SK-N-SH (cell line): ENCODE results near the gene SHROOM2. TPM values are rescaled to one million over a fixed set of nuclear protein-coding genes. Genes with fewer than 3 reads are reported as not detected.

ENCODE experiments used
- CTCF ChIA-PET: fragments of 300-600, 350-600 bp; formaldehyde crosslinking; extraction: SDS; loops from one replicate; lab custom pipeline; 2021; lab: Yijun Ruan, JAX
- POLR2A ChIA-PET: fragments of 350-600 bp; sonication (Branson Sonifier 250); formaldehyde crosslinking; extraction: SDS; loops from one replicate; lab custom pipeline; 2020; ENCODE audit warnings: antibody characterized with exemption, inconsistent platforms; lab: Yijun Ruan, JAX
- DNase-seq: peaks from one replicate; pipeline ENCODE4 v3.0.0; 2012
- H2AFZ ChIP-seq: fragments of 200-600 bp; sonication (generic); 2 replicates; pipeline ENCODE4 v1.8.1; 2016; ENCODE audit warnings: antibody characterized with exemption, mild to moderate bottlenecking, low read depth
- H3F3A ChIP-seq: fragments of 200-600 bp; sonication (generic); replicated peaks from 2 replicates; pipeline ENCODE3; 2016; ENCODE audit warnings: antibody characterized with exemption, mild to moderate bottlenecking; ENCODE audit not compliant: insufficient read depth
- H3K27ac ChIP-seq, 2 experiments: fragments of 200-500 bp in 1 of 2; fragments of 200-600 bp in 1 of 2; sonication (Bioruptor generic) in 1 of 2; sonication (generic), shearing (Covaris generic) in 1 of 2; 2 replicates each; pipeline versions ENCODE4 v1.5.1 to v1.6.1; 2014 to 2016; ENCODE audit warnings: low read depth in 2 of 2, inconsistent platforms in 1 of 2, low read length in 1 of 2, mild to moderate bottlenecking in 1 of 2, mixed read lengths in 1 of 2
- H3K27me3 ChIP-seq: fragments of 200-600 bp; sonication (generic), shearing (Covaris generic); 2 replicates; pipeline ENCODE4 v1.6.1; 2016; ENCODE audit warnings: mixed run types; ENCODE audit not compliant: insufficient read depth
- H3K36me3 ChIP-seq, 2 experiments: fragments of 200-500 bp in 1 of 2; fragments of 200-600 bp in 1 of 2; sonication (Bioruptor generic) in 1 of 2; sonication (generic) in 1 of 2; replicated peaks in 1 of 2; 2 replicates each; pipeline versions ENCODE3 to v1.5.1; 2014 to 2016; ENCODE audit warnings: low read length in 1 of 2, mild to moderate bottlenecking in 1 of 2; ENCODE audit not compliant: insufficient read depth in 2 of 2, control insufficient read depth in 1 of 2
- H3K4me1 ChIP-seq, 2 experiments: fragments of 200-500 bp in 1 of 2; fragments of 200-600 bp in 1 of 2; sonication (Bioruptor generic) in 1 of 2; sonication (generic), shearing (Covaris generic) in 1 of 2; 2 replicates each; pipeline versions ENCODE4 v1.5.1 to v1.6.1; 2014 to 2016; ENCODE audit warnings: low read depth in 1 of 2, low read length in 1 of 2, mixed run types in 1 of 2; ENCODE audit not compliant: insufficient read depth in 2 of 2, control insufficient read depth in 1 of 2
- H3K4me2 ChIP-seq: fragments of 200-600 bp; sonication (generic), shearing (Covaris generic); 2 replicates; pipeline ENCODE4 v1.6.1; 2017; ENCODE audit warnings: mixed run types
- H3K4me3 ChIP-seq, 2 experiments: fragments of 200-500 bp in 1 of 2; fragments of 200-600 bp in 1 of 2; sonication (Bioruptor generic) in 1 of 2; sonication (generic), shearing (Covaris generic) in 1 of 2; 2 replicates each; pipeline versions ENCODE4 v1.5.1 to v1.8.1; 2014 to 2016; ENCODE audit warnings: low read depth in 2 of 2, inconsistent platforms in 1 of 2, low read length in 1 of 2, mild to moderate bottlenecking in 1 of 2, mixed read lengths in 1 of 2, moderate library complexity in 1 of 2
- H3K79me2 ChIP-seq: fragments of 200-600 bp; sonication (generic); 2 replicates; pipeline ENCODE4 v1.8.1; 2017; ENCODE audit warnings: mild to moderate bottlenecking; ENCODE audit not compliant: insufficient read depth
- H3K9ac ChIP-seq: fragments of 200-600 bp; sonication (generic); 2 replicates; pipeline ENCODE4 v1.6.1; 2017; ENCODE audit warnings: mixed run types
- H3K9me2 ChIP-seq: fragments of 200-600 bp; sonication (generic); 2 replicates; pipeline ENCODE4 v1.6.1; 2017; ENCODE audit warnings: mixed run types
- H3K9me3 ChIP-seq: fragments of 200-600 bp; sonication (generic); 2 replicates; pipeline ENCODE4 v1.6.1; 2017; ENCODE audit warnings: mixed run types, mild to moderate bottlenecking, moderate library complexity
- H4K20me1 ChIP-seq: fragments of 200-600 bp; sonication (generic); 2 replicates; pipeline ENCODE4 v1.6.1; 2017; ENCODE audit warnings: mild to moderate bottlenecking, mixed run types; ENCODE audit not compliant: insufficient read depth
- CHD2 ChIP-seq: fragments of 150-350 bp; IDR thresholded peaks from 2 replicates; pipeline ENCODE4 v1.6.1; 2018; ENCODE audit warnings: low read length; ENCODE audit not compliant: partially characterized antibody
- ELF1 ChIP-seq: IDR thresholded peaks from 2 replicates; pipeline ENCODE4 v1.4.0; 2012
- EZH2phosphoT487 ChIP-seq: fragments of 200-600 bp; sonication (generic); IDR thresholded peaks from 2 replicates; pipeline ENCODE4 v1.6.1; 2017; ENCODE audit warnings: low read depth, mixed run types, mild to moderate bottlenecking, antibody characterized with exemption, moderate library complexity, borderline replicate concordance
- FOSL2 ChIP-seq: IDR thresholded peaks from 2 replicates; pipeline ENCODE4 v1.4.0; 2012; ENCODE audit warnings: low read depth, mild to moderate bottlenecking, moderate library complexity, borderline replicate concordance
- FOXJ3 ChIP-seq: sonication (generic); formaldehyde crosslinking; IDR thresholded peaks from 2 replicates; pipeline ENCODE4 v1.5.1; 2020; ENCODE audit warnings: mild to moderate bottlenecking, missing genetic modification reagents
- GABPA ChIP-seq: IDR thresholded peaks from 2 replicates; pipeline ENCODE4 v1.4.0; 2012; ENCODE audit warnings: low read depth, mild to moderate bottlenecking
- GATA2 ChIP-seq: sonication (generic); formaldehyde crosslinking; IDR thresholded peaks from 2 replicates; pipeline ENCODE4 v1.5.0; 2020; ENCODE audit warnings: mild to moderate bottlenecking, missing genetic modification reagents
- IRF3 ChIP-seq: fragments of 150-350 bp; IDR thresholded peaks from 2 replicates; pipeline ENCODE4 v1.6.1; 2016; ENCODE audit warnings: mild to moderate bottlenecking, low read depth, low read length
- MEF2A ChIP-seq: IDR thresholded peaks from 2 replicates; pipeline ENCODE4 v1.4.0; 2012; ENCODE audit warnings: low read depth, borderline replicate concordance
- MXI1 ChIP-seq: IDR thresholded peaks from 2 replicates; pipeline ENCODE4 v1.6.1; 2012; ENCODE audit warnings: mild to moderate bottlenecking, low read depth, low read length, improper control_type of control experiment
- NFIC ChIP-seq: IDR thresholded peaks from 2 replicates; pipeline ENCODE4 v1.4.0; 2012; ENCODE audit warnings: borderline replicate concordance
- RAD21 ChIP-seq: IDR thresholded peaks from 2 replicates; pipeline ENCODE4 v1.6.1; 2012; ENCODE audit warnings: mild to moderate bottlenecking, low read length
- TEAD4 ChIP-seq: IDR thresholded peaks from 2 replicates; pipeline ENCODE4 v1.4.0; 2012; ENCODE audit warnings: mild to moderate bottlenecking, borderline replicate concordance; ENCODE audit not compliant: insufficient read depth
- ZBTB33 ChIP-seq: IDR thresholded peaks from 2 replicates; pipeline ENCODE4 v1.4.0; 2012; ENCODE audit warnings: low read depth, borderline replicate concordance
- WGBS: methylation state at CpG from one replicate; pipeline ENCODE4 v1.1.6; 2017; ENCODE audit warnings: low lambda C conversion rate; 5-methylcytosine and 5-hydroxymethylcytosine counted together
- polyA plus RNA-seq, 3 experiments: library from polyadenylated mRNA; depleted of rRNA; stranded (reverse); fragments of >200 nt; gene quantifications; 2 replicates each; pipeline ENCODE4 v1.2.3, GENCODE V29; 2012
- TF ChIP-seq, protein P1 (sequence below): fragments of 200-600 bp; sonication (generic); IDR thresholded peaks from 2 replicates; pipeline ENCODE4 v1.6.1; 2017; ENCODE audit warnings: antibody characterized with exemption, mild to moderate bottlenecking, moderate library complexity

Gene SHROOM2
- polyA plus RNA-seq, 1 of the 3 experiments (the other 2 are of a cell fraction), result not detected

DNA sequence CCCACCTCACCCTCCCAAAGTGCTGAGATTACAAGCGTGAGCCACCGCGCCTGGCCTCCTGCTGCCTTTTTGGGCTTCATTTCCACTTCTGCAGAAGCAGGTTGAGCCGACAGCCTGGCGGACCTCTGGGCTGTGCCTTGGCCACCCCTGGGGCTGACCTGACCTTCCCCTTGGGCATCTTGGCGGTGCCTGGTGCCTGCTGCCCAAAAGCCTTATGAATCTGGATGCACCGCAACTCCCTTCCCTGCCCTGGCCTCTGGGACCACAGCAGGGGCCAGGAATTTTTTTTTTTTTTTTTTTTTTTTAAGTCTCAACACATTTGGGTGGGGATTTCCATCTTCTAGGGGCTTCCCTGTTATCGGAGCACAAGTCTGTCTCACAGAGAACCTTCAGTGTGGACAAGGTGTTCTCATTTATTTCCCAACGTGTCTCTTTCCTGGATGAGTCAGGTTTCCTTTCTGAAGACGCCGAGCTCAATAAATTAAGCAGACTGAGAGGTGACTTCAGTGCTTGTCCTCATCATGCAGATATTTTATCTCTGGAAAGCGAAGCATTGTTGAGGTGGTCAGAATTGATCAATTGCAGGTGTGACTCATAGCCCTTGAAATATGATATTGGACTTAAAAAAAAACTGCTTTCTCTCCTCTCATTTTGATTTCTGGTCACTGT, 79.7 kb downstream of the SHROOM2 start (continued):
- TF ChIP-seq IRF3 (no peak), RAD21 (no peak), MEF2A (no peak), EZH2phosphoT487 (no peak), MXI1 (no peak), ELF1 (no peak), NFIC (no peak), TEAD4 (no peak)
- TF ChIP-seq, protein P1, sequence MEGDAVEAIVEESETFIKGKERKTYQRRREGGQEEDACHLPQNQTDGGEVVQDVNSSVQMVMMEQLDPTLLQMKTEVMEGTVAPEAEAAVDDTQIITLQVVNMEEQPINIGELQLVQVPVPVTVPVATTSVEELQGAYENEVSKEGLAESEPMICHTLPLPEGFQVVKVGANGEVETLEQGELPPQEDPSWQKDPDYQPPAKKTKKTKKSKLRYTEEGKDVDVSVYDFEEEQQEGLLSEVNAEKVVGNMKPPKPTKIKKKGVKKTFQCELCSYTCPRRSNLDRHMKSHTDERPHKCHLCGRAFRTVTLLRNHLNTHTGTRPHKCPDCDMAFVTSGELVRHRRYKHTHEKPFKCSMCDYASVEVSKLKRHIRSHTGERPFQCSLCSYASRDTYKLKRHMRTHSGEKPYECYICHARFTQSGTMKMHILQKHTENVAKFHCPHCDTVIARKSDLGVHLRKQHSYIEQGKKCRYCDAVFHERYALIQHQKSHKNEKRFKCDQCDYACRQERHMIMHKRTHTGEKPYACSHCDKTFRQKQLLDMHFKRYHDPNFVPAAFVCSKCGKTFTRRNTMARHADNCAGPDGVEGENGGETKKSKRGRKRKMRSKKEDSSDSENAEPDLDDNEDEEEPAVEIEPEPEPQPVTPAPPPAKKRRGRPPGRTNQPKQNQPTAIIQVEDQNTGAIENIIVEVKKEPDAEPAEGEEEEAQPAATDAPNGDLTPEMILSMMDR, result no peak

DNA sequence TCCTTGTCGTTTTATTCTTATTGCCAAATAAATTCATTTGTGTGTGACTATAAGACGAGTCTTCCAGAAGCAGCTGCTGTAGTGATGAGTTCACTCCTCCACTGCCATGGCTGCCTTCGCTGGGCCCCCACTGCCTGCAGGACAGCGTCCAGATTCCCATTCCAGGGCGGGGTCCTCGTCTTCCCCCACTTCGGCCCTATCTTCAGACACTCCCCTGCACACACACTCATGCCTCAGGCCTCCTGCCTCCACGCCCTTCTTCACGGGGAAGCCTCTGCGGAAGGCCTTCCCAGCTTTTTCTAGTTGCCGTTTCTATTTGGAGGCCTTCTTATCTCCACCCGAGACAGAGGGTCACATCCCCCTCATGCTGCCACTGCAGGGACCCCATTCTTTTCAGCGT, 80.4 kb downstream of the SHROOM2 start:
- no peak for DNase-seq
- Histone ChIP-seq H4K20me1 (no peaks in the 10 kb centered on the region), H3K9me2 (no peaks in the 10 kb centered on the region), H3K4me2 (no peak overlapping the region), H3F3A (no peaks in the 10 kb centered on the region), H3K79me2 (no peaks in the 10 kb centered on the region), H3K4me1 (no peaks in the 10 kb centered on the region), H3K27me3 (peaks cover 9% of the 10 kb centered on the region; the same call in 1 of the 2 replicates), H3K9me3 (no peaks in the 10 kb centered on the region), H3K27ac (no peak overlapping the region), H3K36me3 (no peaks in the 10 kb centered on the region), H3K4me3 (no peak overlapping the region), H2AFZ (no peak overlapping the region), H3K9ac (no peak overlapping the region)
- WGBS, result 27% methylated on average over 13 of the region's 13 CpGs
- TF ChIP-seq ZBTB33, result no peak
- no peak for TF ChIP-seq GATA2 (CRISPR knock-in tag)
- TF ChIP-seq FOSL2, result no peak
- TF ChIP-seq CHD2, result no peak
- TF ChIP-seq GABPA, result no peak
- no peak for TF ChIP-seq FOXJ3 (CRISPR knock-in tag)
- TF ChIP-seq IRF3, result no peak
- ChIA-PET CTCF (no interaction called here), POLR2A (no interaction called here)
